Measurements from ENCODE around the gene CDC45. TPM values are rescaled to one million over a fixed set of nuclear protein-coding genes. Genes with fewer than 3 reads are reported as not detected.

The CDC45 gene, protein sequence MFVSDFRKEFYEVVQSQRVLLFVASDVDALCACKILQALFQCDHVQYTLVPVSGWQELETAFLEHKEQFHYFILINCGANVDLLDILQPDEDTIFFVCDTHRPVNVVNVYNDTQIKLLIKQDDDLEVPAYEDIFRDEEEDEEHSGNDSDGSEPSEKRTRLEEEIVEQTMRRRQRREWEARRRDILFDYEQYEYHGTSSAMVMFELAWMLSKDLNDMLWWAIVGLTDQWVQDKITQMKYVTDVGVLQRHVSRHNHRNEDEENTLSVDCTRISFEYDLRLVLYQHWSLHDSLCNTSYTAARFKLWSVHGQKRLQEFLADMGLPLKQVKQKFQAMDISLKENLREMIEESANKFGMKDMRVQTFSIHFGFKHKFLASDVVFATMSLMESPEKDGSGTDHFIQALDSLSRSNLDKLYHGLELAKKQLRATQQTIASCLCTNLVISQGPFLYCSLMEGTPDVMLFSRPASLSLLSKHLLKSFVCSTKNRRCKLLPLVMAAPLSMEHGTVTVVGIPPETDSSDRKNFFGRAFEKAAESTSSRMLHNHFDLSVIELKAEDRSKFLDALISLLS
- total RNA-seq = 31.7 TPM
- 5.1 TPM for polyA plus RNA-seq
- long read RNA-seq, donor 1, partial matches to known transcripts = 0 of 1 reads
- long read RNA-seq, donor 1, other reads (novel, unspliced or antisense) = 0 of 1 reads
- long read RNA-seq, donor 2, transcript CDC45-201 (19 exons, 1,976 nt) = major isoform, 16 of 35 reads
- long read RNA-seq, donor 2, partial matches to known transcripts = 13 of 35 reads
- long read RNA-seq, donor 2, other reads (novel, unspliced or antisense) = 0 of 35 reads
- long read RNA-seq, donor 3, transcript CDC45-201 (19 exons, 1,976 nt) = major isoform, 13 of 42 reads
- long read RNA-seq, donor 3, transcript CDC45-202 (18 exons, 1,693 nt) = minor isoform, 5 of 42 reads
- long read RNA-seq, donor 3, transcript CDC45-207 (4 exons, 568 nt) = minor isoform, 7 of 42 reads
- long read RNA-seq, donor 3, partial matches to known transcripts = 14 of 42 reads
- long read RNA-seq, donor 3, other reads (novel, unspliced or antisense) = 0 of 42 reads
- long read RNA-seq, donor 4, partial matches to known transcripts = 0 of 3 reads
- long read RNA-seq, donor 4, other reads (novel, unspliced or antisense) = 0 of 3 reads
- long read RNA-seq, donor 5, transcript CDC45-201 (19 exons, 1,976 nt) = major isoform, 9 of 34 reads
- long read RNA-seq, donor 5, transcript CDC45-207 (4 exons, 568 nt) = minor isoform, 8 of 34 reads
- long read RNA-seq, donor 5, partial matches to known transcripts = 12 of 34 reads
- long read RNA-seq, donor 5, other reads (novel, unspliced or antisense) = 0 of 34 reads
- long read RNA-seq, donor 6, transcript CDC45-201 (19 exons, 1,976 nt) = major isoform, 7 of 12 reads
- long read RNA-seq, donor 6, partial matches to known transcripts = 0 of 12 reads
- long read RNA-seq, donor 6, other reads (novel, unspliced or antisense) = 0 of 12 reads
- long read RNA-seq, donor 7, transcript CDC45-201 (19 exons, 1,976 nt) = major isoform, 9 of 20 reads
- long read RNA-seq, donor 7, partial matches to known transcripts = 8 of 20 reads
- long read RNA-seq, donor 7, other reads (novel, unspliced or antisense) = 0 of 20 reads
- long read RNA-seq, donor 8, partial matches to known transcripts = 0 of 8 reads
- long read RNA-seq, donor 8, other reads (novel, unspliced or antisense) = 0 of 8 reads
- long read RNA-seq, donor 9, partial matches to known transcripts = 0 of 5 reads
- long read RNA-seq, donor 9, other reads (novel, unspliced or antisense) = 0 of 5 reads
- long read RNA-seq, donor 10, partial matches to known transcripts = 0 of 5 reads
- long read RNA-seq, donor 10, other reads (novel, unspliced or antisense) = 0 of 5 reads

DNA sequence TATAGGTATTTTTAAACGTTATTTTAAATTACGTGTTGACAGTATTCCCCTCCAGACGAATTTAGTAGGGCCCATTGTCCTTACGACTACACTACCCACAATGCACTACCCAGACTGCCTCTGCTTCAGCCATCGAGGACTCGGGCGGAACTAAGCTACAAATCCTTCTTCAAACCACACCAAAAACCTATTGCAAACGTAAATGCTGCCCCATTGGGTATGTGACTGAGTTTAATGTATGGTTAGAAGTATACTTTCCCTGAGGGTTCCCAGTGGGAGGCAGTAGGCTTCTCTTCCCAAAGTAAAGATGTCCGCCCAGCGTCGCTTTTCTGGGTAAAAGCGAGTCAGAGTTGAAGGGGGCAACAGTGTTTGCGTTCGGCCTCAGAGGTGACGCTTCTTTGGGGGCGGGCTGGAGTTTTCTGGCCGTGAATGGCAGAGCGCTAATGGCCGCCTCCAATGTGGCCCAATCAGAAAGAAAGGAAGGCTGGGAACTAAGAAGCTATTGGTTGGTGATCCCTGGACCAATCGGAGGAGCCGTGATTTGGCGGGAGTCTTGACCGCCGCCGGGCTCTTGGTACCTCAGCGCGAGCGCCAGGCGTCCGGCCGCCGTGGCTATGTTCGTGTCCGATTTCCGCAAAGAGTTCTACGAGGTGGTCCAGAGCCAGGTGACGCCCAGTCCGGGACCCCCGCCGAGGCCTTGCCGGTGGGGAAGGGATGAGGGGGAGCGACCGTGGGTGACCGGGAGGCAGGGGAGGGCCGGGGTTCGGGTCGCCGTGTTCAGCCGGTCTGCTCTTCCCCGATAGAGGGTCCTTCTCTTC, at the start of gene CDC45:
Gene CDC45 (plus strand): TSS at position 566 of the 818 bp plus-strand sequence. CDS start 49 bp downstream, at position 615.
- Histone ChIP-seq H3K4me1 (ENCODE audit: control insufficient read depth in 2 of 2, insufficient read depth in 2 of 2, low read length in 2 of 2) (peaks cover 12 to 15% of the 10 kb centered on the region in 2 donors), H3K36me3 (ENCODE audit: control insufficient read depth in 2 of 2, insufficient read depth in 2 of 2, low read length in 1 of 2) (peaks cover 17 to 28% of the 10 kb centered on the region in 2 donors), H3K9me3 (ENCODE audit: control insufficient read depth in 2 of 2, insufficient read depth in 1 of 2, low read length in 1 of 2) (no peaks in the 10 kb centered on the region), H3K27me3 (ENCODE audit: control insufficient read depth in 2 of 2, insufficient read depth in 1 of 2, low read length in 1 of 2) (no peaks in the 10 kb centered on the region), H3K27ac (ENCODE audit: low read depth in 1 of 2, low read length in 1 of 2) (peak within 1 kb of the TSS; percentile 95), H3K4me3 (ENCODE audit: low read length in 2 of 2) (peak within 1 kb of the TSS; percentile 78 to 89)
- WGBS = under 1% methylated on average over 50 of the region's 50 CpGs
- peak; percentile 90 to 99 (median 96) for DNase-seq (ENCODE audit: low read depth in 6 of 9, low spot score in 9 of 9)

DNA sequence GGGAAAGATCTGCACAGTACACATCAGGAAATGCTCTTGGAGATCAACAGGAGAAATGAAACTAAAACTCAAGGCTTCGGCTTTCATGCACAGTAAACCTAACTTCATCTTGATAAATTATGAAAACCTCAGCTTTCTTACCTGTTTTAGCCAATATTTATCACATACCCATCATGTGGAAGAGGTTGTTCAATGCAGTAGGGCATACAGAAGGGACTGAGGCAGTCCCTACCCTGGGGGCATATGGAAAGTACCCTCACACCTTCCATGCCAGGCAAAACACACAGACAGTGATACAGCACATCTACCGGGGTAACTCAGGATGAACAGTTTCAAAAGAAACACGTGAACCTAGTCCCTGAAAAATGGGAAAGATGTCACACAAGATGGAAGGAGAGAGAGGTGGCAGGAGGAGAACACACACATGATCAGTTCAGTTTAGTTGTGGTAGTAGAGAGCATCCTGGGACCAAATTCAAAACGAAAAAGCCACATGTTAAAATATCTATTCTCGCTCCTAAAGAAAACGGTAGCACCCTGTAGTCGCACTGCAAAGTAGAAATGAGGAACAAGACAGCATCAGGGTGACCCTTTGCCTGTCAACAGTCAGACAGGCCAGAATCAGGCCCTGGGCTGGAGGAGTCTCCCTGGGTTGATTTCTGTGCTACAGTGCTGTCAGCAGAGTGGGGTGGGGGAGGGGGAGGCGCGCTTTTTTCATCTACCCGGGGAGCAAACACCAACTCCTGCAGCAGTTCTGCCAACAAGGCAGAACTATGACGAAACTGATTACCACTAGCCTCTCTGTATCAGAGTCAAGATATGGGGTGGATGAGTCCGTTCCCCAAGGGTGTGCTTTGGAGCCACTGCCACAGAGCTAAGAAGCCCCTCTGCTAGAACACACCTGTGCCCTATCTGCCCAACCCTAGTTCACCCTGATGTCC, 49.5 kb upstream of the CDC45 start:
- peak in 7 of 9 donors; percentile 58 to 84 (median 76) for DNase-seq (ENCODE audit: low read depth in 6 of 9, low spot score in 9 of 9)
- 3% methylated on average over 12 of the region's 12 CpGs for WGBS

DNA sequence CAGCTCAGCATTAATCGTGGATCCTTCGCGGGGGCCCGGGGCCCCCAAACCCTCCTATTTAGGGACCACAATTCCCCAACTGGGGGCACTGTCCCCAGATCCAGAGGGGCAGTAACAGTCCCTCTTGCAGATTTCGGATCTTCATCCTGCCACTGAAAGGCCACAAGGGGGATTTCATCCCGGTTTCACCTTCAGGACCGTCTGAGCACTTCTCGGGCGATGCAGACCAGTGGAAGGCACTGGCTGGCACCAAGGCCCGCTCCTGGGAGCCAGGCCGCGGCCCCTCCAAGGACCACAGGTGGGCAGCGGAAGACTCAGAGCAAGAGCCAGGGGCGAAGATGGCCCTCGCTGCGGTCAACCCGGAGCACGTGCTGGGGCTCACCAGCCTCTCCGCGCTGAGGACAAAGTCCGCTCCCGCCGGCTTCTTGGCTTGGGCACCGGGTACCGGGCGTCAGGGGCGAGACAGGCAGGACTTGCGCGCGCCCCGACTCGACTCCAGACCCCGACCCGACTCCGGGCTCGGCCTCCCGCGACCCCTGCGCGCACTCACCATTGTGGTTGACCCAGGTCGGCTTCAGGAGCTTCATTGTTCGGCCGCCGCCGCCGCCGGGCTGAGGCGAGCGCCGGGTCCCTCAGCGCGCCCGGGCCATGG, 48.7 kb upstream of the CDC45 start:
- H3K36me3 ChIP-seq (ENCODE audit: control insufficient read depth in 2 of 2, insufficient read depth in 2 of 2, low read length in 1 of 2) = peaks cover 8 to 26% of the 10 kb centered on the region in 2 donors
- H3K4me1 ChIP-seq (ENCODE audit: control insufficient read depth in 2 of 2, insufficient read depth in 2 of 2, low read length in 2 of 2) = peaks cover 20 to 41% of the 10 kb centered on the region in 2 donors
- H3K27ac ChIP-seq (ENCODE audit: low read depth in 1 of 2, low read length in 1 of 2) = peak overlapping the region; percentile 91 to 96
- H3K4me3 ChIP-seq (ENCODE audit: low read length in 2 of 2) = peak overlapping the region; percentile 91 to 93
- no peaks in the 10 kb centered on the region for H3K9me3 ChIP-seq (ENCODE audit: control insufficient read depth in 2 of 2, insufficient read depth in 1 of 2, low read length in 1 of 2)
- H3K27me3 ChIP-seq (ENCODE audit: control insufficient read depth in 2 of 2, insufficient read depth in 1 of 2, low read length in 1 of 2) = no peaks in the 10 kb centered on the region
- under 1% methylated on average over 53 of the region's 53 CpGs for WGBS
- DNase-seq (ENCODE audit: low read depth in 6 of 9, low spot score in 9 of 9) = peak in 1 of 9 donors; percentile 26

More for the DNA sequence above, 49.5 kb upstream of the CDC45 start:
- Histone ChIP-seq H3K9me3 (ENCODE audit: control insufficient read depth in 2 of 2, insufficient read depth in 1 of 2, low read length in 1 of 2) (no peaks in the 10 kb centered on the region), H3K27ac (ENCODE audit: low read depth in 1 of 2, low read length in 1 of 2) (peak overlapping the region; percentile 91 to 96), H3K4me3 (ENCODE audit: low read length in 2 of 2) (peak overlapping the region; percentile 91 to 93), H3K4me1 (ENCODE audit: control insufficient read depth in 2 of 2, insufficient read depth in 2 of 2, low read length in 2 of 2) (peaks cover 20 to 44% of the 10 kb centered on the region in 2 donors), H3K27me3 (ENCODE audit: control insufficient read depth in 2 of 2, insufficient read depth in 1 of 2, low read length in 1 of 2) (no peaks in the 10 kb centered on the region), H3K36me3 (ENCODE audit: control insufficient read depth in 2 of 2, insufficient read depth in 2 of 2, low read length in 1 of 2) (peaks cover 6 to 20% of the 10 kb centered on the region in 2 donors)

DNA sequence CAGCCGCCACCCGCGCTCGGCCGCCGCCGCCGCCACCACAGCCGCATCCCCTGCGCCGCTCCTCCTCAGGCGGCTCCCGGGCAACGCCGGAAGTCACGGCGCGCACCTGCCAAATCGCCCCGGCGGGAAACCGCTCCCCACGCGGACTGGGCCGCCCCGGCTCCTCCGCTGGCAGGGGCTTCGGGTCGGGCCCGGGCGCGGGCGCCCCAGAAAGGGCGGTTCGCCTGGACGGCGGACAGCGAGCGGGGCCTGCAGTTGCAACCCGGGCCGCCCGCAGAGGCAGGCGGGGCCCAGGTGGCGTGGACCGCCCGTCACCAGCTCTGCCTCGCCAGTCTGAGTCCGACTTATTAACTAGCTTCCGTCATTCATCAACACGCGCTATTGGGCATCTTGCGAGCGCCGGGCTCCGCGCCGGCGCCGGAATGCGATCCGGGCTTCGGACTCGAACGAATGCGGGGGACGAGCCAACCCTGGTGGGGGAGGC, 48.0 kb upstream of the CDC45 start, which contains the start of gene HIRA:
Gene HIRA (minus strand): TSS at position 85 of the 484 bp plus-strand sequence. CDS start 257 bp downstream, outside the sequence.
- whole genome bisulfite sequencing = under 1% methylated on average over 66 of the region's 66 CpGs
- peak in 8 of 9 donors; percentile 53 to 92 (median 77) for DNase-seq (ENCODE audit: low read depth in 6 of 9, low spot score in 9 of 9)
- H3K4me1 ChIP-seq (ENCODE audit: control insufficient read depth in 2 of 2, insufficient read depth in 2 of 2, low read length in 2 of 2) = peaks cover 20 to 38% of the 10 kb centered on the region in 2 donors

DNA sequence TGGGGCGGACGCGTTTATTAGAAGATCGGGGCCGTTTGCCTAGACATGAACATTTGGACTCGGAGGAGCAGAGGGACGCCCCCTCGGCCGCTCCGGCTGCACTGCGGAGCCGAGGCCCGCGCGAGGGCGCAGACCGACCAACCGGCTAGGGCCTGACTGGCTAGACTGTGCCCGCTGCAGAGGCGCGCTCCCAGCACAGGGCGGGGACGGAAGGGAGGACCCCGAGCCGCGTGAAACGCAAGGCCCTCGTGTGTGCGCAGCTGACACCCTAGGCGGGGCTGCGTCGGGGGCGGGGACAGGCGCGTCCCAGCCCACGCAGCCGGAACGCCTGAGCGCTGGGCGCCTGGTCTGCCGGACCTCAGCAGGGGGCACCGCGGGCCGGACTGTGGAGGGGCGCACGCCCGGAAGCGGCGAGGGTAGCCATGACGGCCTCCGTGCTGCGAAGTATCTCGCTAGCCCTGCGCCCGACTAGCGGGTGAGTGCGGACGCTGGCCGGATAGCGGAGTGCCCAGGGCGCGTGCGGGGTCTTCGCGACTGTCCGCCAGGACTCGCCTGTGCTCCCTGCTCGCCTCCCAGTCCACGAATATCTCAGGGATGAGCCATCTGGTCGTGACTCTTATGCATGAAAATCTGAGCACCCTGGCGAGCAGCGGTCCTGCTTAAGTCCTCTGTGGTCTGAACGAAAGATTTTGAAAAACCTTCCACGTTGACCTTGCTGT, 47.4 kb upstream of the CDC45 start, which contains the start of gene MRPL40:
Gene MRPL40 (plus strand): TSS at position 413 of the 719 bp plus-strand sequence. CDS start 10 bp downstream, at position 423.
- DNase-seq (ENCODE audit: low read depth in 6 of 9, low spot score in 9 of 9) = peak in 8 of 9 donors; percentile 55 to 90 (median 78)
- Histone ChIP-seq H3K36me3 (ENCODE audit: control insufficient read depth in 2 of 2, insufficient read depth in 2 of 2, low read length in 1 of 2) (peaks cover 15 to 27% of the 10 kb centered on the region in 2 donors), H3K4me1 (ENCODE audit: control insufficient read depth in 2 of 2, insufficient read depth in 2 of 2, low read length in 2 of 2) (peaks cover 20 to 35% of the 10 kb centered on the region in 2 donors), H3K4me3 (ENCODE audit: low read length in 2 of 2) (peak within 1 kb of the TSS; percentile 91 to 93), H3K27me3 (ENCODE audit: control insufficient read depth in 2 of 2, insufficient read depth in 1 of 2, low read length in 1 of 2) (no peaks in the 10 kb centered on the region), H3K27ac (ENCODE audit: low read depth in 1 of 2, low read length in 1 of 2) (peak within 1 kb of the TSS; percentile 95 to 96), H3K9me3 (ENCODE audit: control insufficient read depth in 2 of 2, insufficient read depth in 1 of 2, low read length in 1 of 2) (no peaks in the 10 kb centered on the region)
- whole genome bisulfite sequencing = under 1% methylated on average over 74 of the region's 74 CpGs

More for the DNA sequence above, 48.0 kb upstream of the CDC45 start, which contains the start of gene HIRA:
- peak within 1 kb of the TSS; percentile 95 to 96 for H3K27ac ChIP-seq (ENCODE audit: low read depth in 1 of 2, low read length in 1 of 2)
- H3K27me3 ChIP-seq (ENCODE audit: control insufficient read depth in 2 of 2, insufficient read depth in 1 of 2, low read length in 1 of 2) = no peaks in the 10 kb centered on the region
- H3K36me3 ChIP-seq (ENCODE audit: control insufficient read depth in 2 of 2, insufficient read depth in 2 of 2, low read length in 1 of 2) = peaks cover 9 to 23% of the 10 kb centered on the region in 2 donors
- no peaks in the 10 kb centered on the region for H3K9me3 ChIP-seq (ENCODE audit: control insufficient read depth in 2 of 2, insufficient read depth in 1 of 2, low read length in 1 of 2)
- H3K4me3 ChIP-seq (ENCODE audit: low read length in 2 of 2) = peak within 1 kb of the TSS; percentile 91 to 93

DNA sequence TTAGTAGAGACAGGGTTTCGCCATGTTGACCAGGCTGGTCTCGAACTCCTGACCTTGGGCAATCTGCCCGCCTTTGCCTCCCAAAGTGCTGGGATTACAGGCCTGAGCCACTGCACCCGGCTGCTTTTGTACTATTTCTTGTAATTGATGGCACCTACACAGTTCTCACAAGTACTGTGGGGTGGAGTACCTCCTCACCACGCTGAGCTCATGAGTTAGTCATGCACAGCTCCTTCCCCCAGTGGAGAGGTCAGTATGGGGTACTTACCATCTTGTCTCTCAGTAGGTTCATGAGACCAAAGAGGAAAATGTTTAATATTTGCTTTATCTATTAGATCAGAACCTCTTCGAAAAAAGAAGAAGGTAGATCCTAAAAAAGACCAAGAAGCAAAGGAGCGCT, 45.3 kb upstream of the CDC45 start:
- no peaks in the 10 kb centered on the region for H3K9me3 ChIP-seq (ENCODE audit: control insufficient read depth in 2 of 2, insufficient read depth in 1 of 2, low read length in 1 of 2)
- no peak for DNase-seq (ENCODE audit: low read depth in 6 of 9, low spot score in 9 of 9)
- H3K36me3 ChIP-seq (ENCODE audit: control insufficient read depth in 2 of 2, insufficient read depth in 2 of 2, low read length in 1 of 2) = peaks cover 15 to 20% of the 10 kb centered on the region in 2 donors
- peaks cover 9 to 18% of the 10 kb centered on the region in 2 donors for H3K4me1 ChIP-seq (ENCODE audit: control insufficient read depth in 2 of 2, insufficient read depth in 2 of 2, low read length in 2 of 2)
- 98% methylated on average over 7 of the region's 7 CpGs for WGBS
- no peak overlapping the region for H3K27ac ChIP-seq (ENCODE audit: low read depth in 1 of 2, low read length in 1 of 2)
- no peaks in the 10 kb centered on the region for H3K27me3 ChIP-seq (ENCODE audit: control insufficient read depth in 2 of 2, insufficient read depth in 1 of 2, low read length in 1 of 2)
- no peak overlapping the region for H3K4me3 ChIP-seq (ENCODE audit: low read length in 2 of 2)

All from thymus (tissue), 14 donors.